Mesenchymal stem cell (in vitro differentiated cells and primary cell): ENCODE results near the gene CC2D2B.

Experiments used
- DNase-seq: peaks from one replicate; pipeline ENCODE4 v3.0.0-alpha.2; 2013
- H2AFZ ChIP-seq: one replicate; pipeline ENCODE4 v1.6.1; 2013; ENCODE audit warnings: low read depth, mild to moderate bottlenecking, control low read depth, inconsistent platforms, low read length, moderate library complexity
- H2AK5ac ChIP-seq: 2 replicates; pipeline ENCODE4 v1.6.1; 2013; ENCODE audit warnings: low read length, moderate library complexity, mild to moderate bottlenecking, inconsistent platforms; ENCODE audit not compliant: severe bottlenecking
- H2BK120ac ChIP-seq: one replicate; pipeline ENCODE4 v1.6.1; 2013; ENCODE audit warnings: low read depth, mild to moderate bottlenecking, inconsistent platforms, low read length, moderate library complexity
- H2BK12ac ChIP-seq, 2 experiments: one replicate each; pipeline ENCODE4 v1.6.1; 2013; ENCODE audit warnings: inconsistent platforms in 2 of 2, low read length in 2 of 2, mild to moderate bottlenecking in 2 of 2, moderate library complexity in 2 of 2, control low read depth in 1 of 2
- H2BK15ac ChIP-seq: one replicate; pipeline ENCODE4 v1.6.1; 2013; ENCODE audit warnings: mild to moderate bottlenecking, low read depth, inconsistent platforms; ENCODE audit not compliant: poor library complexity, severe bottlenecking
- H2BK5ac ChIP-seq: 2 replicates; pipeline ENCODE4 v1.6.1; 2013; ENCODE audit warnings: low read depth, mild to moderate bottlenecking, low read length, control low read depth, inconsistent platforms; ENCODE audit not compliant: poor library complexity, severe bottlenecking
- H3K14ac ChIP-seq, 2 experiments: one replicate each; pipeline ENCODE4 v1.6.1; 2013; ENCODE audit warnings: inconsistent platforms in 2 of 2, low read length in 2 of 2, control low read depth in 1 of 2, mild to moderate bottlenecking in 1 of 2, moderate library complexity in 1 of 2
- H3K18ac ChIP-seq, 2 experiments: one replicate each; pipeline ENCODE4 v1.6.1; 2013; ENCODE audit warnings: inconsistent platforms in 2 of 2, low read length in 2 of 2, control low read depth in 1 of 2, low read depth in 1 of 2, mild to moderate bottlenecking in 1 of 2
- H3K23ac ChIP-seq, 2 experiments: one replicate each; pipeline ENCODE4 v1.6.1; 2013; ENCODE audit warnings: inconsistent platforms in 2 of 2, low read length in 2 of 2, mild to moderate bottlenecking in 2 of 2, moderate library complexity in 2 of 2, control low read depth in 1 of 2
- H3K27ac ChIP-seq: 2 replicates; pipeline ENCODE4 v1.5.1; 2013; ENCODE audit warnings: mild to moderate bottlenecking, moderate library complexity, low read length, control low read depth, inconsistent platforms; ENCODE audit not compliant: poor library complexity, severe bottlenecking
- H3K27me3 ChIP-seq, 2 experiments: 2 replicates each; pipeline versions ENCODE4 v1.6.1 to v1.7.0; 2013; ENCODE audit warnings: low read length in 2 of 2, mild to moderate bottlenecking in 2 of 2, moderate library complexity in 2 of 2, control low read depth in 1 of 2, inconsistent platforms in 1 of 2; ENCODE audit not compliant: control insufficient read depth in 1 of 2, insufficient read depth in 1 of 2
- H3K36me3 ChIP-seq, 2 experiments: 2 replicates each; pipeline versions ENCODE4 v1.6.1 to v1.7.0; 2013; ENCODE audit warnings: low read length in 2 of 2, control low read depth in 1 of 2, inconsistent platforms in 1 of 2, low read depth in 1 of 2, mild to moderate bottlenecking in 1 of 2; ENCODE audit not compliant: insufficient read depth in 2 of 2, control insufficient read depth in 1 of 2
- H3K4ac ChIP-seq, 2 experiments: one replicate each; pipeline ENCODE4 v1.6.1; 2013; ENCODE audit warnings: inconsistent platforms in 2 of 2, low read length in 2 of 2, mild to moderate bottlenecking in 2 of 2, moderate library complexity in 2 of 2, control low read depth in 1 of 2, low read depth in 1 of 2
- H3K4me1 ChIP-seq: 2 replicates; pipeline ENCODE4 v1.6.1; 2013; ENCODE audit warnings: low read depth, low read length, control low read depth; ENCODE audit not compliant: control insufficient read depth, insufficient read depth
- H3K4me2 ChIP-seq: 2 replicates; pipeline ENCODE4 v1.6.1; 2013; ENCODE audit warnings: low read length, mild to moderate bottlenecking, inconsistent platforms; ENCODE audit not compliant: poor library complexity, severe bottlenecking
- H3K4me3 ChIP-seq, 2 experiments: 2 replicates each; pipeline versions ENCODE4 v1.5.1 to v1.7.0; 2013; ENCODE audit warnings: low read length in 2 of 2, mild to moderate bottlenecking in 2 of 2, control low read depth in 1 of 2, low read depth in 1 of 2; ENCODE audit not compliant: insufficient read depth in 1 of 2
- H3K79me1 ChIP-seq: replicated peaks from 2 replicates; pipeline ENCODE4 v1.6.1; 2013; ENCODE audit warnings: mild to moderate bottlenecking, control low read depth, low read length, inconsistent platforms; ENCODE audit not compliant: poor library complexity, severe bottlenecking
- H3K9ac ChIP-seq: 2 replicates; pipeline ENCODE4 v1.7.0; 2013; ENCODE audit warnings: mild to moderate bottlenecking, low read length, moderate library complexity
- H3K9me3 ChIP-seq: 2 replicates; pipeline ENCODE4 v1.7.0; 2013; ENCODE audit warnings: mild to moderate bottlenecking, low read length; ENCODE audit not compliant: control insufficient read depth
- H4K8ac ChIP-seq: one replicate; pipeline ENCODE4 v1.6.1; 2013; ENCODE audit warnings: inconsistent platforms, mild to moderate bottlenecking, low read length, moderate library complexity
- H4K91ac ChIP-seq: one replicate; pipeline ENCODE4 v1.6.1; 2013; ENCODE audit warnings: mild to moderate bottlenecking, low read length, inconsistent platforms
- WGBS: methylation state at CpG from one replicate; pipeline ENCODE4 v1.1.7; 2013; ENCODE audit warnings: mixed read lengths; 5-methylcytosine and 5-hydroxymethylcytosine counted together

The CC2D2B gene

DNA sequence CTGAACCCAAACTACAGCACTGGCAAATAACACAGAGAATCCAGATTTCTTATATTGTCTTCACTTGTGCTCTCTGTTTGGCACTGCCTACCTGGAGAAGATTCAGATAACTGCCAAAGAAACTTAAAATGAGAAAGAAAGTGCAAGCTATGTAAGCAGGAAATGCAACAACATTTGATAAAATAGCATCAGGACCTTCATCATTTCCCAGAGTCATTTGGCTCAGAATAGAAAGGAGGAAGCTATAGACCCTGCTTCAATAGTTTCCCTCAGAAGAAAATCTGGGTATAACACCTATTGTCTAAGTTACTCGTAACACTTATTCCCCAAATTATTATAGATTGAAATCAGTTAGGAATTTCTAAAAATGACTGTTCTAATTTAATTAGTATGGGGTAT is 56.2 kb downstream of the CC2D2B start:
- H3K23ac ChIP-seq: no peak overlapping the region
- no peak overlapping the region for H2BK120ac ChIP-seq
- H3K27me3 ChIP-seq: no peaks in the 10 kb centered on the region
- H3K27ac ChIP-seq: no peak overlapping the region
- H3K9ac ChIP-seq: no peak overlapping the region
- no peak for DNase-seq
- H3K14ac ChIP-seq: no peak overlapping the region
- H4K8ac ChIP-seq: no peak overlapping the region
- no peaks in the 10 kb centered on the region for H3K36me3 ChIP-seq
- no peak overlapping the region for H2AK5ac ChIP-seq
- H2BK15ac ChIP-seq: no peak overlapping the region
- H3K79me1 ChIP-seq: no peaks in the 10 kb centered on the region
- no peak overlapping the region for H3K18ac ChIP-seq
- no peak overlapping the region for H2BK5ac ChIP-seq
- no peak overlapping the region for H4K91ac ChIP-seq
- WGBS: no CpG with 5 or more reads among the region's 1 CpG
- H3K4ac ChIP-seq: no peak overlapping the region
- no peaks in the 10 kb centered on the region for H3K4me1 ChIP-seq
- no peak overlapping the region for H2BK12ac ChIP-seq
- H3K9me3 ChIP-seq: peaks cover 19% of the 10 kb centered on the region
- H2AFZ ChIP-seq: no peak overlapping the region
- H3K4me2 ChIP-seq: no peak overlapping the region
- H3K4me3 ChIP-seq: no peak overlapping the region

- H2AFZ ChIP-seq: no peak overlapping the region
- H4K8ac ChIP-seq: no peak overlapping the region
- H3K18ac ChIP-seq: no peak overlapping the region
- H3K4ac ChIP-seq: no peak overlapping the region
- no peak overlapping the region for H2BK12ac ChIP-seq
- H3K14ac ChIP-seq: no peak overlapping the region
- H3K27me3 ChIP-seq: no peaks in the 10 kb centered on the region
- WGBS: 100% methylated on average over 1 of the region's 1 CpG
- no peak overlapping the region for H3K4me3 ChIP-seq
- H3K23ac ChIP-seq: no peak overlapping the region
- no peak overlapping the region for H4K91ac ChIP-seq
- H3K4me2 ChIP-seq: no peak overlapping the region
- no peaks in the 10 kb centered on the region for H3K79me1 ChIP-seq
- no peak overlapping the region for H3K27ac ChIP-seq
- H3K9ac ChIP-seq: no peak overlapping the region
- no peak overlapping the region for H2BK120ac ChIP-seq
- no peak for DNase-seq
- no peaks in the 10 kb centered on the region for H3K36me3 ChIP-seq
- no peaks in the 10 kb centered on the region for H3K4me1 ChIP-seq
- no peak overlapping the region for H2AK5ac ChIP-seq
- peaks cover 11% of the 10 kb centered on the region for H3K9me3 ChIP-seq
- H2BK15ac ChIP-seq: no peak overlapping the region
- no peak overlapping the region for H2BK5ac ChIP-seq
Measured at GRCh38 chr10:95964756-95965155, 57.0 kb downstream of the CC2D2B start.

GRCh38 chr10:95976362-95977229 is 68.8 kb downstream of the CC2D2B start:
- H2AK5ac ChIP-seq: no peak overlapping the region
- no peaks in the 10 kb centered on the region for H3K4me1 ChIP-seq
- H3K4ac ChIP-seq: no peak overlapping the region
- no peak overlapping the region for H3K4me2 ChIP-seq
- H3K36me3 ChIP-seq: no peaks in the 10 kb centered on the region
- no peak overlapping the region for H3K4me3 ChIP-seq
- no peak overlapping the region for H2BK12ac ChIP-seq
- 93% methylated on average over 8 of the region's 9 CpGs for WGBS
- no peaks in the 10 kb centered on the region for H3K9me3 ChIP-seq
- H2BK120ac ChIP-seq: no peak overlapping the region
- no peak overlapping the region for H2BK15ac ChIP-seq
- H2BK5ac ChIP-seq: no peak overlapping the region
- no peaks in the 10 kb centered on the region for H3K79me1 ChIP-seq
- H3K27me3 ChIP-seq: peaks cover 0 to 3% of the 10 kb centered on the region in 2 experiments
- H3K23ac ChIP-seq: no peak overlapping the region
- no peak overlapping the region for H3K9ac ChIP-seq
- H3K14ac ChIP-seq: no peak overlapping the region
- H4K8ac ChIP-seq: no peak overlapping the region
- no peak overlapping the region for H2AFZ ChIP-seq
- no peak overlapping the region for H4K91ac ChIP-seq
- no peak overlapping the region for H3K18ac ChIP-seq
- DNase-seq: no peak
- H3K27ac ChIP-seq: no peak overlapping the region

- Histone ChIP-seq H3K4ac (no peak overlapping the region), H3K27ac (no peak overlapping the region), H4K8ac (no peak overlapping the region), H4K91ac (no peak overlapping the region), H3K18ac (no peak overlapping the region), H3K36me3 (no peaks in the 10 kb centered on the region), H2BK120ac (no peak overlapping the region), H3K9me3 (no peaks in the 10 kb centered on the region), H3K4me1 (no peaks in the 10 kb centered on the region), H2BK12ac (no peak overlapping the region), H2BK5ac (no peak overlapping the region), H3K23ac (no peak overlapping the region), H3K27me3 (no peaks in the 10 kb centered on the region), H3K4me3 (no peak overlapping the region), H3K4me2 (no peak overlapping the region), H2BK15ac (no peak overlapping the region), H3K14ac (no peak overlapping the region), H2AK5ac (no peak overlapping the region), H2AFZ (no peak overlapping the region), H3K79me1 (no peaks in the 10 kb centered on the region), H3K9ac (no peak overlapping the region)
- WGBS: 79% methylated on average over 2 of the region's 2 CpGs
- DNase-seq: no peak
Measured at GRCh38 chr10:95982200-95982599, 74.4 kb downstream of the CC2D2B start.
